Measurements from ENCODE around the gene NR6A1.

GRCh38 chr9:124783830-124784229, 12.7 kb upstream of the NR6A1 start:
- TF ChIP-seq CTCF (conservative IDR thresholded peaks at IDR 0.05 in 1 of 2, IDR thresholded peaks at IDR 0.05 in 1 of 2; ENCODE audit: extremely low read depth in 1 of 2, insufficient read depth in 1 of 2, low read depth in 1 of 2, low read length in 2 of 2) (no peak), EZH2 (IDR thresholded peaks at IDR 0.05; ENCODE audit: borderline replicate concordance, low read length) (no peak)

All from mammary epithelial cell (primary cell).